Smooth muscle cell (in vitro differentiated cells): ENCODE data around the gene LRP2. TPM values are rescaled to one million over a fixed set of nuclear protein-coding genes. Genes with fewer than 3 reads are reported as not detected.
"Not testable (repeated sequence)": the region's sequence is repeated elsewhere in the genome, so short reads cannot be mapped to it uniquely, and the experiment has no call there.

Experiments used
- DNase-seq: peaks from one replicate; lab custom pipeline; 2025; ENCODE audit not compliant: unreplicated experiment; lab: John Stamatoyannopoulos, UW
- H2AFZ ChIP-seq: fragments of 200-600 bp; sonication (generic); 2 replicates; pipeline ENCODE4 v1.6.0; 2016; ENCODE audit warnings: antibody characterized with exemption, low read depth, mild to moderate bottlenecking
- H3F3A ChIP-seq: fragments of 200-600 bp; sonication (generic); 2 replicates; pipeline ENCODE4 v1.6.0; 2017; ENCODE audit warnings: antibody characterized with exemption, low read depth
- H3K27ac ChIP-seq: fragments of 200-600 bp; sonication (generic); 2 replicates; pipeline ENCODE4 v1.5.1; 2016; ENCODE audit warnings: low read depth, mild to moderate bottlenecking
- H3K27me3 ChIP-seq: fragments of 200-600 bp; sonication (generic); 2 replicates; pipeline ENCODE4 v1.6.1; 2016; ENCODE audit warnings: low read depth, mild to moderate bottlenecking
- H3K36me3 ChIP-seq: fragments of 200-600 bp; sonication (generic); 2 replicates; pipeline ENCODE4 v1.5.1; 2016; ENCODE audit warnings: low read depth
- H3K4me1 ChIP-seq: fragments of 200-600 bp; sonication (generic); 2 replicates; pipeline ENCODE4 v1.5.1; 2016; ENCODE audit warnings: low read depth
- H3K4me2 ChIP-seq: fragments of 200-600 bp; sonication (generic); 2 replicates; pipeline ENCODE4 v1.6.0; 2016; ENCODE audit warnings: mild to moderate bottlenecking
- H3K4me3 ChIP-seq: fragments of 200-600 bp; sonication (generic); 2 replicates; pipeline ENCODE4 v1.5.1; 2016; ENCODE audit warnings: mild to moderate bottlenecking
- H3K79me2 ChIP-seq: fragments of 200-600 bp; sonication (generic); 2 replicates; pipeline ENCODE4 v1.6.0; 2016; ENCODE audit warnings: low read depth, mild to moderate bottlenecking
- H3K9ac ChIP-seq: fragments of 200-600 bp; sonication (generic); 2 replicates; pipeline ENCODE4 v1.6.0; 2016; ENCODE audit warnings: low read depth
- H3K9me3 ChIP-seq: fragments of 200-600 bp; sonication (generic); replicated peaks from 2 replicates; pipeline ENCODE4 v1.5.1; 2016; ENCODE audit warnings: low read depth
- H4K20me1 ChIP-seq: fragments of 200-600 bp; sonication (generic); 2 replicates; pipeline ENCODE4 v1.6.0; 2016; ENCODE audit warnings: low read depth
- CTCF ChIP-seq: fragments of 200-600 bp; sonication (generic); IDR thresholded peaks from 2 replicates; pipeline ENCODE4 v1.5.1; 2017; ENCODE audit warnings: borderline replicate concordance, mild to moderate bottlenecking, antibody characterized with exemption; ENCODE audit not compliant: insufficient read depth, poor library complexity, severe bottlenecking
- WGBS: methylation state at CpG from one replicate; pipeline ENCODE4 v1.1.7; 2016; ENCODE audit warnings: low lambda C conversion rate; 5-methylcytosine and 5-hydroxymethylcytosine counted together
- polyA plus RNA-seq: library from polyadenylated mRNA; unstranded; fragments of >200 nt; fragmentation: Nextera tagmentation; extraction: Ambion mirVana; gene quantifications from 2 replicates; pipeline ENCODE4 v1.2.1, GENCODE V29; 2016
- total RNA-seq: library from RNA; depleted of rRNA; stranded (reverse); fragments of >200 nt; gene quantifications from 2 replicates; pipeline ENCODE4 v1.2.3, GENCODE V29; 2014

Gene LRP2
- total and polyA plus RNA-seq, 2 experiments from 2014 or later, result 2.7 TPM; not detected in 1

DNA sequence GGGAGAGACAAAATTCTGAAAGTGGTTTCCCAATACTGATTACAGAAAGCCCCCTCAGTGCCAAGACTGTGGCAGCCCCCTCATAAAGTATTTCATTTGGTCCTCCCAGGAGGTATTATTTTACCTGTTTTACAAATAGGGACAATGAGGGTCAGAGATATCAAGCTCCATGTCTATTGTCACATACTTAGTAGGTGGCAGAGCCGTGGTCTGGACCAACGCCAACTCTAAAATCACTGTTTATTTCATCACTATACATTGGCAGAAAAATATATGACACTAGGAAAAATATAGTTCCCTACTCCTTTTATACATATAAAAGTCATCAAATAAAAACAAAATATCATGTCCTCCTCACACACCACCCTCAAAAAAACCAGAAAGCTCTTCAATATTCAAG, 224.4 kb downstream of the LRP2 start:
- Histone ChIP-seq H3K27me3 (no peaks in the 10 kb centered on the region), H3K4me1 (no peaks in the 10 kb centered on the region), H3F3A (no peaks in the 10 kb centered on the region), H3K9me3 (no peaks in the 10 kb centered on the region), H3K27ac (no peak overlapping the region), H3K79me2 (no peaks in the 10 kb centered on the region), H3K9ac (no peak overlapping the region), H3K36me3 (no peaks in the 10 kb centered on the region), H2AFZ (no peak overlapping the region), H4K20me1 (no peaks in the 10 kb centered on the region), H3K4me2 (no peak overlapping the region), H3K4me3 (no peak overlapping the region)
- WGBS, result 87% methylated on average over 2 of the region's 2 CpGs
- TF ChIP-seq CTCF, result no peak
- no peak for DNase-seq

DNA sequence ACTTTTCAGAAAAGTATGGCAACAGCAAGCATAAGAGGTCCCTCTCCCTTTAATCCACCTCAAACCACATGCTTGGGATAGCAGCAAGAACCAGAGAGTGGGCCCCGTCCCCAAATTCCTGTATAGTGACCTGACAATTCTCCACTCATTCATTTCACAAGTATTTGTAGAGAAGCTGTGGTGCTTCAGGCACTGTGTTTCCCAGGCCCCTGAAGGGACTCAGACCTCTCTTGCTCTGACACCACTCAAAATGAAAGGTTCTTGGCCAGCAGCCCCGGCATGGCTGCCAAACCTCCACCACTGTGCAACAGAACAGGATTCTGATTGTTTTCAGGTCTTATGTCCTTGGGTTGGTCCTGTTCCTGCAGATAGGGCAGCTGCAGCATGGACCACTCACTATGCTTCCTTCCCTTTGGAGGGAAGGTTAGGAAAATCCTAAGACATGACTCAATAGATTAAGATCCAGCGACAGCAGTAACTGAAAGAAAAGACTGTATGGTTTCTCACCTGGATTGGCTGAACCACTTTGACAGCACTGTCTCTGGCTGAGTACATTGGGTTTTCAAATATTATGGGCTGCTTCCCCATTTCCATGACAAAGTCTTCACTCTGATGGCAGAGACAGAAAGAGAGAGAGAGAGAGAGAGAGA, 225.3 kb downstream of the LRP2 start:
- TF ChIP-seq CTCF, result no peak
- no peaks in the 10 kb centered on the region for H3F3A ChIP-seq
- no peaks in the 10 kb centered on the region for H3K79me2 ChIP-seq
- H3K36me3 ChIP-seq, result no peaks in the 10 kb centered on the region
- H2AFZ ChIP-seq, result no peak overlapping the region
- no peaks in the 10 kb centered on the region for H3K4me1 ChIP-seq
- DNase-seq, result no peak
- no peak overlapping the region for H3K4me2 ChIP-seq
- H3K9ac ChIP-seq, result no peak overlapping the region
- H4K20me1 ChIP-seq, result no peaks in the 10 kb centered on the region
- no peaks in the 10 kb centered on the region for H3K27me3 ChIP-seq
- no peak overlapping the region for H3K4me3 ChIP-seq
- 73% methylated on average over 3 of the region's 3 CpGs for WGBS
- H3K9me3 ChIP-seq, result no peaks in the 10 kb centered on the region
- H3K27ac ChIP-seq, result no peak overlapping the region

DNA sequence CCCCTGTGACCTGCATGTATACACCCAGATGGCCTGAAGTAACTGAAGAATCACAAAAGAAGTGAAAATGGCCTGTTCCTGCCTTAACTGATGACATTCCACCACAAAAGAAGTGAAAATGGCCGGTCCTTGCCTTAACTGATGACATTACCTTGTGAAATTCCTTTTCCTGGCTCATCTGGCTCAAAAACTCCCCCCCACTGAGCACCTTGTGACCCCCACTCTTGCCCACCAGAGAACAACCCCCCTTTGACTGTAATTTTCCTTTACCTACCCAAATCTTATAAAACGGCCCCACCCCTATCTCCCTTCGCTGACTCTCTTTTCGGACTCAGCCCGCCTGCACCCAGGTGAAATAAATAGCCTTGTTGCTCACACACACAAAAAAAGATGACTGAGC, 225.9 kb downstream of the LRP2 start:
- not testable (repeated sequence) for H3K9me3 ChIP-seq, H3K4me2 ChIP-seq, DNase-seq, H3K79me2 ChIP-seq, H3K9ac ChIP-seq, H3K4me3 ChIP-seq, H4K20me1 ChIP-seq, H2AFZ ChIP-seq, H3K4me1 ChIP-seq, H3K36me3 ChIP-seq, H3K27me3 ChIP-seq, H3F3A ChIP-seq, H3K27ac ChIP-seq
- 83% methylated on average over 5 of the region's 5 CpGs for WGBS

- not testable (repeated sequence) for H3K79me2 ChIP-seq, DNase-seq, H3K27me3 ChIP-seq, H3K9ac ChIP-seq, H3K27ac ChIP-seq, H3K36me3 ChIP-seq, H3F3A ChIP-seq, H3K4me3 ChIP-seq, H2AFZ ChIP-seq, H3K4me1 ChIP-seq, H3K9me3 ChIP-seq, H4K20me1 ChIP-seq, H3K4me2 ChIP-seq
- WGBS, result 97% methylated on average over 6 of the region's 6 CpGs
These were observed 228.1 kb downstream of the LRP2 start for GRCh38 chr2:169134272-169134671.
